Measurements from ENCODE around the gene NFS1.

DNA sequence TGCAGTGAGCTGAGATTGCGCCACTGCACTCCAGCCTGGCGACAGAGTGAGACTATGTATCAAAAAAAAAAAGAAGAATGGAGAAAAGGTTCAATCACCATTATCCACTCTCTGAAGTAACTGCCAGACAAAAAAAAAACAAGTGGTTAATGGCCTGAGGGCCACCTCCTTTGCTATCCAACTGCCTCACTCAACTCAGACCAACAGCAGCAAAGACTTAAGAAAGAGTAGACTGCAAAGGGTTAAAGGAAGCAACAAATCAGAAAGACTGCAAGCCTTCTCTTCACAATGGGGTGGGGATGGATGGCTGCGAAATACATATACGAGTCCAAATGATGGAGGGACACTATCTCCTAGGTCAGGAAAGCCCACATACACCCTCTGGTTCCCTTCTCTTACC is 3.2 kb downstream of the NFS1 start:
- no peak for TF ChIP-seq POLR2A (IDR thresholded peaks at IDR 0.05; ENCODE audit: low read length)
- TF ChIP-seq, protein P1, sequence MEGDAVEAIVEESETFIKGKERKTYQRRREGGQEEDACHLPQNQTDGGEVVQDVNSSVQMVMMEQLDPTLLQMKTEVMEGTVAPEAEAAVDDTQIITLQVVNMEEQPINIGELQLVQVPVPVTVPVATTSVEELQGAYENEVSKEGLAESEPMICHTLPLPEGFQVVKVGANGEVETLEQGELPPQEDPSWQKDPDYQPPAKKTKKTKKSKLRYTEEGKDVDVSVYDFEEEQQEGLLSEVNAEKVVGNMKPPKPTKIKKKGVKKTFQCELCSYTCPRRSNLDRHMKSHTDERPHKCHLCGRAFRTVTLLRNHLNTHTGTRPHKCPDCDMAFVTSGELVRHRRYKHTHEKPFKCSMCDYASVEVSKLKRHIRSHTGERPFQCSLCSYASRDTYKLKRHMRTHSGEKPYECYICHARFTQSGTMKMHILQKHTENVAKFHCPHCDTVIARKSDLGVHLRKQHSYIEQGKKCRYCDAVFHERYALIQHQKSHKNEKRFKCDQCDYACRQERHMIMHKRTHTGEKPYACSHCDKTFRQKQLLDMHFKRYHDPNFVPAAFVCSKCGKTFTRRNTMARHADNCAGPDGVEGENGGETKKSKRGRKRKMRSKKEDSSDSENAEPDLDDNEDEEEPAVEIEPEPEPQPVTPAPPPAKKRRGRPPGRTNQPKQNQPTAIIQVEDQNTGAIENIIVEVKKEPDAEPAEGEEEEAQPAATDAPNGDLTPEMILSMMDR (IDR thresholded peaks at IDR 0.05) = no peak
- no peak for TF ChIP-seq JUNB (IDR thresholded peaks at IDR 0.05)
- no peak for TF ChIP-seq ZFP36 (IDR thresholded peaks at IDR 0.05; ENCODE audit: borderline replicate concordance, partially characterized antibody)
- no peak for TF ChIP-seq MAZ (IDR thresholded peaks at IDR 0.05; ENCODE audit: borderline replicate concordance, low read depth, low read length)
- TF ChIP-seq HEYL (CRISPR knock-in tag; IDR thresholded peaks at IDR 0.05) = no peak
- TF ChIP-seq EHMT2 (IDR thresholded peaks at IDR 0.05; ENCODE audit: low read depth) = no peak
- no peak for TF ChIP-seq BHLHE40 (IDR thresholded peaks at IDR 0.05; ENCODE audit: low read depth, low read length)
- TF ChIP-seq PHF8 (IDR thresholded peaks at IDR 0.05; ENCODE audit: borderline replicate concordance, low read depth) = no peak
